GM19468 (cell line): ENCODE measurements around the gene PPP1R2.
"Not testable (repeated sequence)": the region's sequence is repeated elsewhere in the genome, so short reads cannot be mapped to it uniquely, and the experiment has no call there.

Experiments
- ATAC-seq: cut with Tn5 transposase; IDR thresholded peaks from one replicate; pipeline ENCODE4 v1.9.1; 2021; ENCODE audit warnings: mild to moderate bottlenecking, moderate library complexity, moderate number of reproducible peaks; ENCODE audit not compliant: unreplicated experiment; ENCODE audit errors: extremely low read depth

The PPP1R2 gene

GRCh38 chr3:195542316-195542697 lies 818 bp downstream of the PPP1R2 start:
- ATAC-seq, result no peak

GRCh38 chr3:195540511-195540910 lies 2.6 kb downstream of the PPP1R2 start:
- ATAC-seq, result no peak

DNA sequence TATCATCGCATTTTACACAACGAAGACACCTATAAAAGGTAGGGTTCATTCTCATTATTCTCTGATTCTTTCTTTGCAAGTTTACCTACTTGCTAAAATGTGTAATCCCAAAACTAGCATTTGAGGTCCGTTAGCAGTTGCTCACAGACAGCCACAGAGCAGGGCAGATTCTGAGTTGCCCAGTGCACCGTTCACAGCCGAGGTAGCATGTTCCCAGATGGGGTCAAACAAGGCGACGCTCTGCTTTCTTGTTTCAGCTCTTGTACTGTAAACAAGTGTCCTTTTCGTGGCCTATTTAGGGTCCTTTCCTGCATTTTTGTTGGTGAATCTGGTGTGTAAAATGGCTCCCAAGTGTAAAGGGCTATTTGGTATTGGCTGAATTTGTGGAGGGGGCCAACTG lies 3.1 kb downstream of the PPP1R2 start:
- ATAC-seq, result no peak

GRCh38 chr3:195539479-195539878 lies 3.6 kb downstream of the PPP1R2 start:
- no peak for ATAC-seq

GRCh38 chr3:195537995-195538394 lies 5.1 kb downstream of the PPP1R2 start:
- ATAC-seq, result peak; percentile 65

- no peak for ATAC-seq
Measured at GRCh38 chr3:195535293-195535692, 7.8 kb downstream of the PPP1R2 start.

DNA sequence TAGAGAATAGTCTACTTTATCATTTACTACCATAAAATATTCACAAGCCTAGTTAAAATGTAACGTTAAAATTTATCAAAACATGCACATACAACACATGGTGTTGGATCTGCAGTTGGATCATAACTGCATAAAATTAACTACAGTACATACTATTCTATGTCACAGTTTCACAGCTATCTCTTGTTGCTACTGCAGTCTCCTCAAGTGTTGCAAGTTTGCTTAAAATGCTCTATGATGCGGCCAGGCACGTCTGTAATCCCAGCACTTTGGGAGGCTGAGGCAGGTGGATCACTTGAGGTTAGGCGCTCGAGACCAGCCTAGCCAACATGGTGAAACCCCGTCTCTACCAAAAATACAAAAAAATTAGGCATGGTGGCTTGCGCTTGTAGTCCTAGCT lies 10.3 kb downstream of the PPP1R2 start:
- no peak for ATAC-seq

GRCh38 chr3:195532345-195532744 lies 10.8 kb downstream of the PPP1R2 start:
- no peak for ATAC-seq

DNA sequence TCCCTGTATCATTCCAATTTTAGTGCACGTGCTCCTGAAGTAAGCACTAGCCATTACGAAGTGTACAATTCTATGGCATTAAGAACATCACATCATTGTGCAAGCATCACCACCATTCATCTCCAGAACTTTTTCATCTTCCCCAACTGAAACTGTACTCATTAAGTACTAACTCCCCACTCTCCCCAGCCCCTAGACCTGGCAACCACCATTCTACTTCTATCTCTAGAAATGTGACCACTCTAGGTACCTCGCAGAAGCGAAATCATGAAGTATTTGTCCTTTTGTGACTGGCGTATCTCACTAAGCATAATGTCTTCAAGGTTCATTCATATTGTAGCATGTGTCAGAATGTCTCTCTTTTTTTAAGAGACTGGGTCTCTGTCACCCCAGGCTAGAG lies 11.4 kb downstream of the PPP1R2 start:
- ATAC-seq, result no peak

GRCh38 chr3:195526492-195526891 lies 16.6 kb downstream of the PPP1R2 start:
- ATAC-seq, result no peak

DNA sequence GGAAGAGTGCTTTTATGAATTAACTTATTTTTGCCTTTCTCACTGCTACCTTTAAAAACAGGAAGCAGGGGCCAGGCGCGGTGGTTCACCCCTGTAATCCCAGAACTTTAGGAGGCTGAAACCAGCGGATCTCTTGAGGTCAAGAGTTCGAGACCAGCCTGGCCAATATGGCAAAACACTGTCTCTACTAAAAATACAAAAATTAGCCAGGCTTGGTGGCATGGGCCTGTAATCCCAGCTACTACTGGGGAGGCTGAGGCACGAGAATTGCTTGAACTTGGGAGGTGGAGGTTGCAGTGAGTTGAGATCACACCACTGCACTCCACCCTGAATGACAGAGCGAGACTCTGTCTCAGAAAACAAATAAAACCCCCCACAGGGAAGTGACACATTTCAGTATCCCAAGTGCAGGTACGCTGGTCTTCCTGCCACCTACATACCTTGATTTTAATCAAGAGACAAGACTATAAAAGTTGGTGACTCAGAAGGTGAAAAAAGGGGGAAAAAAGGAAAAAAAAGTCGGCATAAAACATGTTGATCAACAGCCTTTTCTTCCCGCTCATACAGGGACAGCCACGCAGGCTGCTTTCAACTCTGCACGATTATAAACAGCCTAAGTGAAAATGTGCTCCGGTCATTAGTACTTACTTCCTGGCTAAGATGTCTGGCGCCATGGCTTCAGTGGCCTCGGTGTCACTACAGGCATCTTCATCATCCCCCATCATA lies 18.8 kb downstream of the PPP1R2 start:
- no peak for ATAC-seq

DNA sequence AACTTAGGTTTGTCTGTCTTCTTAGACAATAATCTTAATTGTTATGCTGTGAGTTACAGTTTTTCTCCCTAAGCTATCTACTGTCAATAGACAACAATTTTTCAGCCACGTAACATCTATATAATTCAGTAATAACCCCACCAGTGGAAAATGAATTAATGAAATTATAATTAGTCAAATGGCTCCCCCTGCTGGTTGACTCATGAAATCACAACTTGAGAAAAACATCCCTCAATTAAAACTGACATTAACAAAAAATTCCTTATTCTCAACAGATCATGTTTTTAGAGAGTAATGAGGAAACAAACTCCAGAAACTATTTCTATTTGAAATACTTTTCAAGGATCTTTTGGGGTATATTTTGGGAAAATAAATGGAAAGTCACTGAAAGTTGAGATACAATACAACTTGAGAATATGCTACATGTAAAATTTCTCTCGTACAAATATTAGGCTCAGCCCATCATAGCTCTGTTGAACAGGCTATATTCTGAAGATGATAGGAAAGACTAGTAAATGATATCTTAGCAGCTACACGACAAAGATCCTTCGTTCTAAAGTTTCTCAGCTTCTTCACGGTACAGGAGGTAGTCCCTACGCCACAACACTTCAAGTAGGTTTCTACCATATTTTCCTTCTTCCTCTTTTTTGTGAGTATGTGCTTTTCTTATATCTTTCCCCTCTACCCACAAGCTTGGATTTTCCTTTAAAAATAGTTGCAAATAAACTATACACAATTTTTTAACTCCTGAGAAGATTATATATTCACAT lies 20.7 kb downstream of the PPP1R2 start:
- ATAC-seq, result no peak

DNA sequence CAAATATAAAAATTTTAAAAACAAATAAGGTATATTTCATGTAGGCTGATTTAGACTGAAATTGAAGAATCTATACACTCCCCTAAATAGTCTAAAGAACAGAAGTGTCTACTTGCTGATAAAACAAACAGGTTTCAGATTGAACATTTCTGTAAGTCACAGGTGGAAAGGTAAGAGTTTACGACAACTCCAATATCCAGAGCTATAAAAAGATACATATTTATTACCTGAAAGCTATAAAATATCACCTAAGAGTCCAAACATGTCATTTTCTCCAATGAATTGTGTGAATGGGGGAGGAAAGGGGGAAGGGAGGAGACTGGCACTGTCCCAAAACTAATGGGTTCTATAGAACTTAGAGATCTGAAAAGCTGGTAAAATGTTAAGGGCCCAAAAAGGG lies 26.1 kb downstream of the PPP1R2 start:
- no peak for ATAC-seq

- not testable (repeated sequence) for ATAC-seq
Measured at GRCh38 chr3:195514610-195515235, 28.4 kb downstream of the PPP1R2 start.

DNA sequence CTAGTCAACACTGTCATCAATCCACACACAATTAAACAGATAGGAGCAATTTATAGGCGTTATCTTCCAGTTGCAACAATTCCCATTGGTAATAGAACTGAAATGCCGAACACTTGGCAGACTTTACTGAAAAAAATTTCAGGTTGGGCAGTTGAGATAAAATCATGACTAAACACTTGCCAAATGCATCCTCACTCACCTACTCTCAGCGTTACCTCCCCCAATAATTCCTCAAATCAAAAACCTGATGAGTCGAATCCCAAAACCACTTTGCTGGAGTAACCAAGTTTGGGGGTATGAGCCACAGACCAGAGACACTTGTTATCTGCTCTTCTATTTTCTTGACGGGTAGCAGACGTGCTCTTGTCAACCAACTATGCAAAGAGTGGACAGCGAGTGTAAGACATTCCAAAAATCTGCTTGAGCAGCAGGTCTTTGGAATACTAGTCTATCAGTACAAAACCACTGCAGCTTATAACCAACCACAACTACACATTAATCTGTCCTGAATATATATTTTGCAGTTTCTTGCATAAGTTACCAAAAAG lies 30.3 kb downstream of the PPP1R2 start:
- ATAC-seq, result no peak

DNA sequence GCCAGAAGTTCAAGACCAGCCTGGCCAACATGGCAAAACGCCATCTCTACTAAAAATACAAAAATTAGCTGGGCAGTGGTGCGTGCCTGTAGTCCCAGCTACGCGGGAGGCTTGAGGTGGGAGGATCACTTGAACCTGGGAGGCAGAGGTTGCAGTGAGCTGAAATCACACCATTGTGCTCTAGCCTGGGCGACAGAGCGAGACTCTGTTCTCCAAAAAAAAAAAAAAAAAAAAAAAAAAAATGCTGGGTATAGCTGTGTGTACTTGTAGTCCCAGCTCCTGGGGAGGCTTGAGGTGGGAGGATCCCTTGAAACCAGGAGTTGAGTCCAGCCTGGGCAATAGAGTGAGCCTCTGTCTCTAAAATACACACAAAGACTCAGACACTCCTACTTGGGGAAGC lies 32.0 kb downstream of the PPP1R2 start:
- ATAC-seq, result no peak

DNA sequence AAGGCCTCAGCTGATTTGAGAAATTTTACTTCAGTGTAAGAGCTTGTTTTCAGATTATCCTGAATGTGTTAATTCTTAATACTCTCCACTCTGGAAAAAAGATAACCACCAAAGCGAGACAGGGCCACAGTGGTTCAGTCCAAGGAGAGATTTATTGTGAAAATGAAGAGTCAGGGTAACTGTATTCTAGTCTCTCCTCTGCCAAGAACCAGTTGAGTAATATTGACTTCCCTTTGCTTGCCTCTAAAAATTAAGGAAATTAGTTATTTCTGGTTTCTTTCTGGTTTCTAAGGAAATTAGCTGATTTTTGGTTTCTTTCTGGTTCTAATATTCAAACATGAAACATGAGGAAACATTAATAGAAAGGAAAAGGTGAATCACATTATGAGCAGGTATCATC lies 34.9 kb downstream of the PPP1R2 start:
- no peak for ATAC-seq

DNA sequence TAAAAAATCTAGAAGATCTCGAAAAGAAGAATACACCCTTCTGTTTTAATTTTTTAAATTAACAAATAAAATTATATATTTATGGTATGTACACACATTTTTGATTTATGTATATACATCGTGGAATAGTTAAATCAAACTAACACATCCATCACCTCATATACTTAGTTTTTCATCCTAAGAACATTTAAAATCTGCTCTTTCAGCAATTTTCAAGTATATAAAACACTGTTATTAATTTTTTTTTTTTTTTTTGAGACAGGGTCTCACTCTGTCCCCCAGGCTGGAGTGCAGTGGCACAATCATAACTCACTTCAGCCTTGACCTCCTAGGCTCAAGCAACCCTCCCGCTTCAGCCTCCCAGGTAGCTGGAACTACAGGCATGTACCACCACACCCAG lies 67.5 kb downstream of the PPP1R2 start:
- ATAC-seq, result no peak

DNA sequence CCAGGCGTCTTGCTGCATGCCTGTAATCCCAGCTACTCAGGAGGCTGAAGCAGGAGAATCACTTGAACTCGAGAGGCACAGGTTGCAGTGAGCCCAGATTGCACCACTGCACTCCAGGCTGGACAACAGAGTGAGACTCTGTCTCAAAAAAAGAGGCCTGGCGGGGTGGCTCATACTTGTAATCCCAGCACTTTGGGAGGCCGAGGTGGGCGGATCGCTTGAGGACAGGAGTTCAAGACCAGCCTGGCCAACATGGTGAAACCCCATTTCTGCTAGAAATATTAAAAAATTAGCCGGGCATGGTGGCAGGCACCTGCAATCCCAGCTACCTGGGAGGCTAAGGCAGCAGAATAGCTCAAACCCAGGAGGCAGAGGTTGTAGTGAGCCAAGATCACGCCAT lies 68.0 kb downstream of the PPP1R2 start:
- ATAC-seq, result not testable (repeated sequence)

- no peak for ATAC-seq
Measured at GRCh38 chr3:195468841-195469240, 74.3 kb downstream of the PPP1R2 start.

DNA sequence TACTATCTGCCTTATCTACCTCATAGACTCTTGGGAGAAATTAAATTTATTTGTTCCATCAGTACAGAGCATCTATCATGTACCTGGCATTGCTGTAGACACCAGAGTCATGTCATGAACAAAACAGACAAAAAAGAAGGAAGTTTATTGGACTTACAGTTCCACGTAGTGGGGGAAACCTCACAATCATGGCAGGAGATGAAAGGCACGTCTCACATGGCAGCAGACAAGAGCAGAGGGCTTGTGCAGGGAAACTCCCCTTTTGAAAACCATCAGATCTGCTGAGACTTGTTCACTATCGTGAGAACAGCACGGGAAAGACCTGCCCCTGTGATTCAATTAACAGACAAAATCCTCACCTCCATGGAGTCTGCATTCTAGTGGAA lies 74.7 kb downstream of the PPP1R2 start:
- no peak for ATAC-seq
